Left ventricle myocardium inferior (tissue), 1 donor: ENCODE measurements around the gene LITAFD. TPM values are rescaled to one million over a fixed set of nuclear protein-coding genes. Genes with fewer than 3 reads are reported as not detected.

Experiments
- DNase-seq: peaks from one replicate; pipeline ENCODE4 v3.0.0-alpha.2; 2020
- H3K27ac ChIP-seq: fragments of 200-600 bp; replicated peaks from 2 replicates; pipeline ENCODE4 v1.8.0; 2021
- H3K27me3 ChIP-seq: fragments of 200-600 bp; 2 replicates; pipeline ENCODE4 v1.8.0; 2021; ENCODE audit warnings: low read depth
- H3K36me3 ChIP-seq: fragments of 200-600 bp; 2 replicates; pipeline ENCODE4 v1.8.0; 2021
- H3K4me1 ChIP-seq: fragments of 200-600 bp; 2 replicates; pipeline ENCODE4 v1.8.0; 2021
- H3K4me3 ChIP-seq: fragments of 200-600 bp; 2 replicates; pipeline ENCODE4 v1.8.0; 2021; ENCODE audit warnings: mild to moderate bottlenecking, moderate library complexity
- H3K9me3 ChIP-seq: fragments of 200-600 bp; replicated peaks from 2 replicates; pipeline ENCODE4 v1.8.0; 2021
- CTCF ChIP-seq: fragments of 200-600 bp; IDR thresholded peaks from 2 replicates; pipeline ENCODE4 v1.8.0; 2021; ENCODE audit warnings: antibody characterized with exemption, mild to moderate bottlenecking, borderline replicate concordance
- intact Hi-C: fragments of 100-400 bp; cut with micrococcal nuclease; formaldehyde crosslinking; loops from one replicate; pipeline ENCODE4 v1.11.0; 2022
- total RNA-seq: library from RNA; stranded (reverse); fragmentation: NEBNext Ultra II Directional; extraction: Animal tissue kit (Norgen Biotek cat#: 25700); gene quantifications from one replicate; pipeline ENCODE4 v1.2.1, GENCODE V29; 2021
- donor health status: DM: no; HTN: yes; CAD: no; lungs with severe emphysema.

The LITAFD gene
- total RNA-seq, 1 donor from 2014 or later, result not detected

- peaks cover 37% of the 10 kb centered on the region for H3K4me1 ChIP-seq
- H3K9me3 ChIP-seq, result no peaks in the 10 kb centered on the region
- no peak for DNase-seq
- TF ChIP-seq CTCF, result no peak
- no peak overlapping the region for H3K4me3 ChIP-seq
- no peak overlapping the region for H3K27ac ChIP-seq
- peaks cover 72% of the 10 kb centered on the region for H3K36me3 ChIP-seq
- no peaks in the 10 kb centered on the region for H3K27me3 ChIP-seq
- intact Hi-C loops, result no loop called here
Measured at GRCh38 chr16:8892101-8892575, 10.0 kb downstream of the LITAFD start.

GRCh38 chr16:8893426-8893825 lies 11.3 kb downstream of the LITAFD start:
- Histone ChIP-seq H3K4me1 (peaks cover 25% of the 10 kb centered on the region), H3K36me3 (peaks cover 83% of the 10 kb centered on the region), H3K27ac (no peak overlapping the region), H3K4me3 (no peak overlapping the region), H3K9me3 (no peaks in the 10 kb centered on the region), H3K27me3 (no peaks in the 10 kb centered on the region)
- intact Hi-C loops, result no loop called here
- DNase-seq, result no peak
- no peak for TF ChIP-seq CTCF

DNA sequence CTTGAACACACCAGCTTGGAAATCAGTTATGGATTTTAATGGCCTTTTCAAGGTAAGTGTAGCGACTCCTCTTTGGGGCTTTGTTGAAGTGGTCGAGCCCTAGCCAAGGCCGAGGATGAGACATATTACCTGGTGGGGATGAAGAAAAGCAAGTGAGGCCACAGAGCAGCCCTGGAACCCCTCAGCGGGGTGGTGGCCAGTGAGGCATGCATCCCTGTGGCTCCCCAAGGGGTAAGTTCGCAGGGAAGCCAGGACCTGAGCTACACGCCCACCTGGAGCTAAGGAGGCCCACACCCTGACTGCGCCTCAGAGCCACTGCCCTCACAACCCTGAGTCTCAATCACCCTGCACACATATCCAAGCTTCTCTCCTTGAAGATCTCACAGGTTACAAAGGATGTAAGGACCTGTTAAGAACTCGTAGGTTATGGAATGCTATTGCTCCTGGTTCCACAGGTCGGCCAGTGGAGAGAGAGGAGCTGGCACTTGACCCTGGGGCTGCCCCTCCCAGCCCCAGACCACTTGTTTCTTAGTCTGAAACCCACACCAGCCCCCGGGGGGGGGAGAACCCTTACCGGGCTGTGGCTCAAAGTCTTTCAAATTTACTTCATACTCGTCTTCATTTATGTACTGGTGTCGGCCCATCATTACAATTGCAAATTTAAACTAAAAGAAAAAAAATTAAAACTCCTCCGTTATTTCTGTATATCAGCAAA lies 12.0 kb downstream of the LITAFD start:
- intact Hi-C loops, result no loop called here
- Histone ChIP-seq H3K4me3 (no peak overlapping the region), H3K4me1 (peaks cover 19% of the 10 kb centered on the region), H3K9me3 (no peaks in the 10 kb centered on the region), H3K27ac (no peak overlapping the region), H3K36me3 (peaks cover 90% of the 10 kb centered on the region), H3K27me3 (no peaks in the 10 kb centered on the region)
- DNase-seq, result no peak
- no peak for TF ChIP-seq CTCF

- no peak overlapping the region for H3K4me3 ChIP-seq
- DNase-seq, result no peak
- H3K36me3 ChIP-seq, result peaks cover 92% of the 10 kb centered on the region
- intact Hi-C loops, result no loop called here
- no peaks in the 10 kb centered on the region for H3K9me3 ChIP-seq
- no peak overlapping the region for H3K27ac ChIP-seq
- peaks cover 19% of the 10 kb centered on the region for H3K4me1 ChIP-seq
- TF ChIP-seq CTCF, result no peak
- H3K27me3 ChIP-seq, result no peaks in the 10 kb centered on the region
Measured at GRCh38 chr16:8894736-8895334, 12.7 kb downstream of the LITAFD start.

DNA sequence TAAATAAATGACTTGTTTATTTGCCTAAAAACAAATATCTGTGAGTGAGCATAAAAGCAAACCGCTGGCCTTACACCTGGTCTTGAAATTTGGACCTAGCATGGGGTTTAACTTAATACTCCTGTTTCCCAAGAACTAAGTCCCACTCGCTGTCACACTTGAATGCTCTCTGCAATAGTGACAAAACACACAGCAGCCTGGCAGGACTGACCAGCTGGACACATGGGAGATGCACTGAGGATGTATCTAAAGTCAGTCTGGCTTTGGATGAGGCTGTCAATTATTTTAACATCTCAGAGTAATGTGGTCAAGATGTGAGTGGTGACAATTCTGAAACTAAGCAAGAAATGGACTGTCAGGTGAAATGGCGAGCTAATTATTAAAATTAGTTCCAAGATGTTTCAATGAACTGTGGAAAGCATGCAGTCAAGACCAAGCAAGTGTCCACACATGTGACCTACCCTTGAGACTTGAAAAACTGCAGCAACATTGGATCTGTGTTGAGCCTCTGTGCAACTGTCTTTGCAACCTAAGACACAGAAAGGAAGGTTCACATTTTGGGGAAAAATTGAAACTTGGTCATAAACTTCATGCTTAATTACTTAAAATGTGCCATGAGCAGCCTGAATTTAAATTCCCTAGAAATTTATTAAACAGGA lies 16.6 kb downstream of the LITAFD start:
- Histone ChIP-seq H3K27ac (no peak overlapping the region), H3K36me3 (peaks cover 99% of the 10 kb centered on the region), H3K9me3 (no peaks in the 10 kb centered on the region), H3K27me3 (no peaks in the 10 kb centered on the region), H3K4me3 (no peak overlapping the region), H3K4me1 (peaks cover 3% of the 10 kb centered on the region)
- no peak for TF ChIP-seq CTCF
- DNase-seq, result no peak
- intact Hi-C loops, result no loop called here
